Fibroblast of the aortic adventitia (primary cell): ENCODE results near the gene NME8. TPM values are rescaled to one million over a fixed set of nuclear protein-coding genes. Genes with fewer than 3 reads are reported as not detected.

Experiments
- DNase-seq: peaks from one replicate; pipeline ENCODE4 v3.0.0-alpha.2; 2010; ENCODE audit warnings: low read depth
- H3K4me3 ChIP-seq: 2 replicates; pipeline ENCODE4 v1.5.1; 2011; ENCODE audit warnings: low read depth, mild to moderate bottlenecking, control low read depth, low read length, moderate library complexity
- CTCF ChIP-seq: IDR thresholded peaks from 2 replicates; pipeline ENCODE4 v1.5.1; 2011; ENCODE audit warnings: mild to moderate bottlenecking, low read length, control low read depth, inconsistent platforms; ENCODE audit not compliant: insufficient read depth
- total RNA-seq: library from RNA; depleted of rRNA; stranded (reverse); fragments of >200 nt; gene quantifications from 2 replicates; pipeline ENCODE4 v1.2.3, GENCODE V29; 2012; ENCODE audit warnings: low replicate concordance

The NME8 gene
- total RNA-seq, 1 donor = not detected

- DNase-seq = peak; percentile 90
- TF ChIP-seq CTCF = peak; percentile 76
- H3K4me3 ChIP-seq = peak within 1 kb of the TSS; percentile 90
These were observed 68.6 kb downstream of the NME8 start, which contains the start of gene SFRP4 for GRCh38 chr7:37916673-37917660. TSS of gene SFRP4 (minus strand) at chr7:37916817. CDS start at chr7:37916537, 280 bp downstream.

GRCh38 chr7:37918526-37918925 lies 70.1 kb downstream of the NME8 start:
- no peak overlapping the region for H3K4me3 ChIP-seq
- peak; percentile 14 for TF ChIP-seq CTCF
- DNase-seq = no peak

DNA sequence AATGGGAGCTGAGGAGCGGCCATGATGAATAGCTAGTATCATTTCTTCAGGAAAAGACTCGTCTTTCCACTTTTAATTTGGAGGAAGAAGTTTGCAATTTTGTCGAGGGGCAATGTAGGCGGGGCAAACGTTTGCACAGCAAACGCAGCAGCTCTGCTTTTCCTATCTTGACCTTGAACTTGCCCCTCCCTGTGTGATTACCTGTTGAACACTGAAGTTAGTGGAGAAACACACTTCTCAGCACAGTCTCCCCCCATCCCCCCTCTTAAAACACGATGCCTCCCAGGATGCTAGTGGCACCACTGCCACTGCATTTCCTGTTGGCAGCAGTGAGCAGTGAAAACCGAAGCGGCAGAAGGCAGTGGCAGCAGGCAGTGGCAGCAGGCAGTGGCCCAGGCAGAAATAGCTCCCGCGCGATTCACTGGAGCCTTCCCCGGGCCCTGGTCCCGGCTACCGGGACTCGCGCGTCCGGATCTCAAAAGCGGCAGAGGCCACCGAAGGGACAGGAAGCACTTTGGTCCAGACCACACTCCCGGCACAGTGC lies 72.0 kb downstream of the NME8 start, which contains the start of gene EPDR1:
Gene EPDR1 (plus strand): TSS at position 336 of the 544 bp plus-strand sequence. CDS start 300 bp downstream, outside the sequence.
- TF ChIP-seq CTCF = peak; percentile 18
- H3K4me3 ChIP-seq = peak within 1 kb of the TSS; percentile 71
- no peak for DNase-seq

DNA sequence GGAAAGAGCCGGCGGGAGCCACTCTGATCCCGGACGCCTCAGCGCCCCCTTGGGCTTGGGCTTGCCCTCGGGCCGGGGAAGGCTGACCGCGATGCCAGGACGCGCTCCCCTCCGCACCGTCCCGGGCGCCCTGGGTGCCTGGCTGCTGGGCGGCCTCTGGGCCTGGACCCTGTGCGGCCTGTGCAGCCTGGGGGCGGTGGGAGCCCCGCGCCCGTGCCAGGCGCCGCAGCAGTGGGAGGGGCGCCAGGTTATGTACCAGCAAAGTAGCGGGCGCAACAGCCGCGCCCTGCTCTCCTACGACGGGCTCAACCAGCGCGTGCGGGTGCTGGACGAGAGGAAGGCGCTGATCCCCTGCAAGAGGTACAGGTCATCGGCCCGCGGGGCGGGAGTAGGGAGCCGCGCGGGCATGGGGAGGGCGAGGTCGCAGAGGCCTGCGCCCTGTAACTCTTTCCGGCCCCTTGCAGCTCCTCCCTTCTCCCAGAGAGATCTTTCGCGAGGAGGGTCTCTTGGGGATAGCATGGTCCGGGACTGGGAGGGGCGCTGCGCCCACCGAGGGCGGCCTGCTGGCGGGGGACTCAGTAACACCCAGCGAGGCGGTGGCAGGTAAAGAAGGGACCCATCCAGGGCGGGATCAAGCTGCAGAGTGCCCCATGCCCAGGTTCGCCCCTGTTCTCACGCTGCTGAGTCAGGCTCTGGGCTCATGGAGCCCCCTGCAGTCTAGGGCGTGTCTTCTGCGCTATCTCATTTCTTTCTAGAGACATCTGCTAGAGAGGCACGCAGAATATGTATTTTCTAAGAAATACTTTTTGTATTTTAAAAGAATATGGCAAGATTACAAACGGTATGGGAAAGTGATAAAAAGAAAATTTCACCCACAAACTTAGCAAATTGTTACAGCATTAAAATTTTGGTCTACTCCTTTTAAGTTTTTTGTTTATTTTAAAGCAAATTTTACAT lies 72.7 kb downstream of the NME8 start:
- peak; percentile 53 for DNase-seq
- peak overlapping the region; percentile 71 for H3K4me3 ChIP-seq
- peak; percentile 10 for TF ChIP-seq CTCF

- H3K4me3 ChIP-seq = peak overlapping the region; percentile 71
- TF ChIP-seq CTCF = no peak
- DNase-seq = no peak
These were observed 73.5 kb downstream of the NME8 start for GRCh38 chr7:37921876-37922275.

GRCh38 chr7:37923996-37924395 lies 75.6 kb downstream of the NME8 start:
- peak; percentile 60 for DNase-seq
- no peak overlapping the region for H3K4me3 ChIP-seq
- no peak for TF ChIP-seq CTCF
